GM12892 (cell line): Measurements from ENCODE around the gene FLOT2.

Experiments
- POLR2A ChIP-seq: IDR thresholded peaks from 2 replicates; pipeline ENCODE4 v1.6.1; 2011; ENCODE audit warnings: low read depth, low read length, control low read depth
- POLR2AphosphoS5 ChIP-seq: IDR thresholded peaks from 2 replicates; pipeline ENCODE4 v1.6.1; 2011; ENCODE audit warnings: low read depth, low read length, control low read depth

GRCh38 chr17:28935744-28936460, 38.4 kb upstream of the FLOT2 start:
- TF ChIP-seq POLR2A (no peak), POLR2AphosphoS5 (no peak)
